Gastrocnemius medialis (tissue), 4 donors: ENCODE data around the gene UNC93A. TPM values are rescaled to one million over a fixed set of nuclear protein-coding genes. Genes with fewer than 3 reads are reported as not detected.

Experiments
- total RNA-seq, 4 donors: library from RNA; depleted of rRNA; stranded (reverse); fragments of >200 nt; gene quantifications; one replicate each; pipeline versions ENCODE4 v1.1.0 to v1.2.3, GENCODE V29; 2016

UNC93A gene
- total RNA-seq, 4 donors from 2014 or later: not detected

Other genes starting within 250 kb of the UNC93A start
- not detected for gene CCR6, start 168.2 kb upstream of the UNC93A start, total RNA-seq
- gene GPR31, start 133.3 kb upstream of the UNC93A start, total RNA-seq: not detected
- not detected for gene TTLL2, start 33.8 kb downstream of the UNC93A start, total RNA-seq